RWPE1 (cell line): ENCODE data around the gene ZNF32.

Experiments used
- CTCF ChIA-PET: fragments of 350-600 bp; sonication (Branson Sonifier 250); formaldehyde crosslinking; extraction: SDS; loops from one replicate; lab custom pipeline; 2021; lab: Yijun Ruan, JAX
- POLR2A ChIA-PET: fragments of 400-600 bp; formaldehyde crosslinking; extraction: SDS; loops from one replicate; lab custom pipeline; 2020; ENCODE audit warnings: antibody characterized with exemption; ENCODE audit not compliant: low non-redundant PET; lab: Yijun Ruan, JAX
- DNase-seq: peaks from one replicate; pipeline ENCODE4 v3.0.0; 2012; ENCODE audit warnings: low spot score
- H3K27ac ChIP-seq: fragments of 450-650 bp; 2 replicates; pipeline ENCODE4 v1.5.1; 2017
- TF ChIP-seq, protein P1 (sequence below): fragments of 450-650 bp; conservative IDR thresholded peaks from 2 replicates; pipeline ENCODE4 v1.5.1; 2017; ENCODE audit warnings: low read depth, mild to moderate bottlenecking

The ZNF32 gene

DNA sequence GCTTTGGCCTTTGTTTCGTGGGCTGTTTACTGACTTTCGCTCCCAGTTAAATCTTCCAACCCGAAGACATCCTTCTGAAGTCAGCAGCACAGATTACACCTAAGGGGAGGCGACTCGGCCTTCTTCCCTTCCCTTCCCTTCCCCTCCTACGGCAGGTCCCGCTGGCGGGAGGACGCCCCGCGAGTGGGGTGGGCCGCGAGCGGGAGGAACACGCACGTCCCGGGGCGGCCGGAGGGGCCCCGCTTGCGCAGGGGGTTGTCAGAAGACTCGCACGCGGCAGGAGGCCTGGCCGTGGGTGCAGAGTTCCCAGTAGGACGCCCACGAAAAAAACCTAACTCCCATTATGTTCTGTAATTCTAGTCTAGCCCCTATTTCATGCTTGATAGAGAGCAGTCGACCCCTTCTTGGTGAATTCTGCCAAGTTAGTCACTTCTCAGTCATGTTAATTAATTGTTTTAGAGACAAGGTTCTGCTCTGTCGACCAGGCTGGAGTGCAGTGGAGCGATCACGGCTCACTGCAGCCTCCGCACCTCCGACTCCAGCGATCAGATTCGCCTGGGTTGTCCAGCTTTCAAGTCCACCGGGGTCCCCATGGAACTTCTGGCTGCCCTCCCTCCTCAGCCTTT, 19.2 kb upstream of the ZNF32 start:
- TF ChIP-seq, protein P1, sequence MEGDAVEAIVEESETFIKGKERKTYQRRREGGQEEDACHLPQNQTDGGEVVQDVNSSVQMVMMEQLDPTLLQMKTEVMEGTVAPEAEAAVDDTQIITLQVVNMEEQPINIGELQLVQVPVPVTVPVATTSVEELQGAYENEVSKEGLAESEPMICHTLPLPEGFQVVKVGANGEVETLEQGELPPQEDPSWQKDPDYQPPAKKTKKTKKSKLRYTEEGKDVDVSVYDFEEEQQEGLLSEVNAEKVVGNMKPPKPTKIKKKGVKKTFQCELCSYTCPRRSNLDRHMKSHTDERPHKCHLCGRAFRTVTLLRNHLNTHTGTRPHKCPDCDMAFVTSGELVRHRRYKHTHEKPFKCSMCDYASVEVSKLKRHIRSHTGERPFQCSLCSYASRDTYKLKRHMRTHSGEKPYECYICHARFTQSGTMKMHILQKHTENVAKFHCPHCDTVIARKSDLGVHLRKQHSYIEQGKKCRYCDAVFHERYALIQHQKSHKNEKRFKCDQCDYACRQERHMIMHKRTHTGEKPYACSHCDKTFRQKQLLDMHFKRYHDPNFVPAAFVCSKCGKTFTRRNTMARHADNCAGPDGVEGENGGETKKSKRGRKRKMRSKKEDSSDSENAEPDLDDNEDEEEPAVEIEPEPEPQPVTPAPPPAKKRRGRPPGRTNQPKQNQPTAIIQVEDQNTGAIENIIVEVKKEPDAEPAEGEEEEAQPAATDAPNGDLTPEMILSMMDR: no peak
- no peak for DNase-seq
- ChIA-PET CTCF (no interaction called here), POLR2A (interaction anchor here (0.5 kb wide), 1 partner anchor 120 kb away, joined by 3 read pairs; no protein-coding TSS in a partner anchor)
- H3K27ac ChIP-seq: no peak overlapping the region

DNA sequence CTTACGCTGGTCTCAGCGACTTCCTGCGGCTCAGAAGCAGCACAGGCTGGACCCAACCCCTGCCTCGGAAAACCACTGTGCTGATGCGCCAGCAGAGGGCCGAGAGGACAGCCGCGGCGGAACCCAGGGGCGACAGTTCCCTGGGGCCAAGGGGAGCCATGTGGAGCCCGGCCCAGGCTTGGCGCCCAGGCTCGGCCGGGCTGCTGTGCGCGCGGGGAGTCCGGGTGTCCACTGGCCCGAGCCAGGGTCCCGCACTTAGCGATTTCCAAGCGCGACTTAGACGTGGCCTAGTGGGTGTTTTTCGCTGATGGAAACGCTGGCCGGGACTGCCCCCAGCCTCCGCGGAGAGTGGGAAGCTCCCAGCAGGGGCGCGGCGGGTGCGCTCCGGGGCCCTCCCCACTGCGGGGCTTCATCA, 18.6 kb upstream of the ZNF32 start:
- POLR2A ChIA-PET: no interaction called here
- TF ChIP-seq, protein P1: no peak
- CTCF ChIA-PET: no interaction called here
- no peak for DNase-seq
- H3K27ac ChIP-seq: no peak overlapping the region

DNA sequence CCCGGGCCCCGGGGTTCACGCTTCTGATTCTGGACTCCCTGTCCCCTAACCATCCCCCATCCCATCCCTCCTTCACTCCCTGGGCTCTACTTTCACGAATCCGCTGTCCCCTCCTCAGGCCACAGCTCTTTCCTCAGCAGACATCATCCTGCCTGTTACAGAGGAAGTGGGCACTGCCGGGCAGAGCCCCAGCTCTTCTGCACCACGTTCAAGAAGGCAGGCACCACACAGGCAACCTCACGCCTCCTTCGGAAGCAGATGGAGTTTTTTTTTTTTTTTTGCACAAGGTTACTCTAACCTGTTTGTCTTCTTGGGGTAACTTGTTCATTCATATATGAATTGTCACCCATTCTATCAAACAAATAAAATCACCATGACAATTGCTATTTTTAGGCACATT, 17.9 kb upstream of the ZNF32 start:
- CTCF ChIA-PET: interaction anchor here (0.6 kb wide), 1 partner anchor 140 kb away, joined by 4 read pairs; no protein-coding TSS in a partner anchor
- no peak overlapping the region for H3K27ac ChIP-seq
- POLR2A ChIA-PET: no interaction called here
- TF ChIP-seq, protein P1: no peak
- no peak for DNase-seq

DNA sequence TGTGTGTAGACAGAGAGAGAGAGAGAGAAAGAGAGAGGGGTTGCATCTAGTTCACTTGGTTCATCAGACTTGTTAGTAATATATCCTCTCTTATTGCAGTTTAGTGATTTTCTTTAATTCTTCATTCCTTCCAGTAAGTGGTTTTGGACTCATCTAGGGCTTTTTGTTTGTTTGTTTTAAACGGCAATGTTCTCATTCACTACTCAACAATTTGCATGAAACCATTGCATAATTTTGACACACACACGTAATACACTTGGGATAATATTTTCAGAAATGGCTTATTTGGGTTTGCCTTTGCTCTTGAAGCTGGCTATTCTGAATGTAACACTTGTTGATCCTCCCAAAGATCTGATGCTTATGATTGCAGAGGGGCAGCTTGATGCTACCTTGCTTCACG, 16.4 kb upstream of the ZNF32 start:
- POLR2A ChIA-PET: no interaction called here
- H3K27ac ChIP-seq: no peak overlapping the region
- TF ChIP-seq, protein P1: no peak
- CTCF ChIA-PET: no interaction called here
- DNase-seq: no peak

DNA sequence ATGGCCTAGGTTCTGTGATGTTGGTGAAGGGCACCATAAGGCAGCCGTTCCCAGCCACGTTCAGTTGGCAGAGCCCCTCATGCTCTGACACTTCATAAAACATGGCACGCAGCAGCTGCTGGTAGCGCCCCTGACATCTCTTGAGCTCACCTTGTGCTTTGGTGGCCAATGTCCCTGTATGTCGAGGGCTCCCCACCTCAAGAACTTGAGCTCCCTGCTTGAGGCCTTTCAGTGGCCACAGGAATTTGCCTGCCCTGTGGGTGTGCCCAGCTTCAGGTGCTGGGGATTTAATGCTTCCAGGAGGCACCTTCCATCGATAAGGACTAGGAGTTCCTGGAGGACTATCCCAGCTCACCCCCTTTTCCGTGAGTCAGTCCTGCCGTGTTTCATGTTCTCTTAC, 9.5 kb upstream of the ZNF32 start:
- DNase-seq: no peak
- no peak overlapping the region for H3K27ac ChIP-seq
- ChIA-PET POLR2A (no interaction called here), CTCF (interaction anchor here (0.7 kb wide), 1 partner anchor 938 kb away, joined by 3 read pairs; no protein-coding TSS in a partner anchor)
- TF ChIP-seq, protein P1: no peak

DNA sequence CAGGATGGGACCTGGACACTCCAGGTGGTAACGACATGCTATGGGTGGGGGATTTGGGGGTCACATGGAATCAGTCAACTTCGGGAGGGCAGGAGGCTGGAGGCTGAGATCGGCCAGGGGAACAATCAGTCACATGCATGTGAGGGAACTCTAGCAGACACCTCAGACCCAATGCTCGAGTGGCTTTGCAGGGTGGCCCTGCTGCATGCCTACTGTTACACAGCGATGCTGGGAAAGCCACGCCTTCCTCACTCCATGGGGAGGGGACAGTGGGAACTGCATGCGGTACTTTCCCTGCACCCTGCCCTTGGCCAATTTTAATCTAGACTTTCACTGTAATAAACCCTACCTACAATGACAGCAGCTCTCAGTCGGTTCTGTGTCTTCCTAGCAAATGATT, 6.6 kb upstream of the ZNF32 start:
- CTCF ChIA-PET: interaction anchor here (0.5 to 0.6 kb wide), 2 partner anchors 197 to 1500 kb away, joined by 3 to 5 read pairs; no protein-coding TSS in a partner anchor
- DNase-seq: no peak
- TF ChIP-seq, protein P1: no peak
- no peak overlapping the region for H3K27ac ChIP-seq
- POLR2A ChIA-PET: no interaction called here
